Thyroid gland (tissue), 4 donors: Measurements from ENCODE around the gene KIF25. TPM values are rescaled to one million over a fixed set of nuclear protein-coding genes. Genes with fewer than 3 reads are reported as not detected.

Experiments used
- DNase-seq, 2 donors: peaks; one replicate each; pipeline ENCODE4 v3.0.0-alpha.2; 2019
- H3K27ac ChIP-seq, 3 donors: fragments of 200-600 bp; sonication (generic); 1 replicate in 2 of 3; 2 replicates in 1 of 3; pipeline ENCODE4 v1.5.1; 2016 to 2019; ENCODE audit warnings: mild to moderate bottlenecking in 1 of 3, moderate library complexity in 1 of 3
- H3K27me3 ChIP-seq: fragments of 200-600 bp; sonication (generic); one replicate; pipeline ENCODE4 v1.5.1; 2019
- H3K36me3 ChIP-seq, 2 donors: fragments of 200-600 bp; sonication (generic); one replicate each; pipeline ENCODE4 v1.5.1; 2016 to 2019
- H3K4me1 ChIP-seq, 2 donors: fragments of 200-600 bp; sonication (generic); one replicate each; pipeline ENCODE4 v1.5.1; 2017 to 2019
- H3K4me3 ChIP-seq, 3 donors: fragments of 200-600 bp; sonication (generic); replicated peaks in 1 of 3; 1 replicate in 2 of 3; 2 replicates in 1 of 3; pipeline ENCODE4 v1.5.1; 2016; ENCODE audit warnings: mild to moderate bottlenecking in 1 of 3
- H3K9me3 ChIP-seq: fragments of 200-600 bp; sonication (generic); one replicate; pipeline ENCODE4 v1.5.1; 2017
- CTCF ChIP-seq, 6 experiments: fragments of 200-600 bp in 3 of 6; fragments of 450-650 bp in 3 of 6; sonication (generic) in 3 of 6; IDR thresholded peaks; one replicate each; pipeline ENCODE4 v1.5.1; 2016 to 2019; ENCODE audit warnings: antibody characterized with exemption in 6 of 6, mild to moderate bottlenecking in 2 of 6, inconsistent platforms in 1 of 6, moderate library complexity in 1 of 6
- POLR2A ChIP-seq, 2 donors: fragments of 450-650 bp; IDR thresholded peaks; one replicate each; pipeline ENCODE4 v1.6.1; 2017; ENCODE audit warnings: antibody characterized with exemption in 2 of 2, mild to moderate bottlenecking in 2 of 2, moderate library complexity in 1 of 2
- WGBS, 2 donors: methylation state at CpG; one replicate each; pipeline ENCODE4 v1.1.5; 2017; 5-methylcytosine and 5-hydroxymethylcytosine counted together
- intact Hi-C: fragments of 100-400 bp; cut with DNase I; formaldehyde crosslinking; loops from one replicate; pipeline ENCODE4 v1.15.1; 2023
- total RNA-seq, 4 donors: library from RNA; depleted of rRNA; stranded (reverse); fragments of >200 nt; gene quantifications; one replicate each; pipeline ENCODE4 v1.2.3, GENCODE V29; 2016

Gene KIF25
- total RNA-seq, 4 donors from 2014 or later: not detected

DNA sequence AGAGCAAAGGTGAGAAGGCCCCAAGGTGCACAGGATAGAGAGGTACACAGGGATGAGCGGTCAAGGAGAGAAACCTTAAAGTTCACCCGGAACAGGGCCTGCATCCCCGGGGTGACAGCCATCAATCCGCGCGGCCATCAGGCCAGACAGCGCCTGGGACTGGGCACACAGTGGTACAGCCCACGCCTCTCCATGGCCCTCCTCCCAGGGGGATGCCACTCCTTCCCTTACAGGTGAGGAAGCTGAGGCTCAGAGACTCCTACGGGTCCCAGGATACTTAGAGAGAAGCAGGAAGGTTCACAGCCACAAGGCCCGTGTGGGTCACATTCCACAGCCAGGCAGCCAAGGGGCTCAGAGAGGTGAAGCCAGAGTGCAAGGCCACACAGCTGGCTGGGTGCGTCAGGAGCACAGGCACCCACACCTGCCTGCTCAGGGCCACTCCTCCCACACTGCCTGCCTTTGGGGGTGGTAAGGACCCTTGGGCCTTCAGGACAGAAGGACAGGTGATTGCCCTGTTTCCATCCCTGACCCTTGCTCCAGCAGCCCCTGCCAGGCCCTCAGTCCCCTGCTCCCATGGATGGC, 66.8 kb downstream of the KIF25 start:
- intact Hi-C loops: no loop called here
- TF ChIP-seq CTCF (IDR thresholded peaks at IDR 0.05) (no peak), POLR2A (IDR thresholded peaks at IDR 0.05) (no peak)

DNA sequence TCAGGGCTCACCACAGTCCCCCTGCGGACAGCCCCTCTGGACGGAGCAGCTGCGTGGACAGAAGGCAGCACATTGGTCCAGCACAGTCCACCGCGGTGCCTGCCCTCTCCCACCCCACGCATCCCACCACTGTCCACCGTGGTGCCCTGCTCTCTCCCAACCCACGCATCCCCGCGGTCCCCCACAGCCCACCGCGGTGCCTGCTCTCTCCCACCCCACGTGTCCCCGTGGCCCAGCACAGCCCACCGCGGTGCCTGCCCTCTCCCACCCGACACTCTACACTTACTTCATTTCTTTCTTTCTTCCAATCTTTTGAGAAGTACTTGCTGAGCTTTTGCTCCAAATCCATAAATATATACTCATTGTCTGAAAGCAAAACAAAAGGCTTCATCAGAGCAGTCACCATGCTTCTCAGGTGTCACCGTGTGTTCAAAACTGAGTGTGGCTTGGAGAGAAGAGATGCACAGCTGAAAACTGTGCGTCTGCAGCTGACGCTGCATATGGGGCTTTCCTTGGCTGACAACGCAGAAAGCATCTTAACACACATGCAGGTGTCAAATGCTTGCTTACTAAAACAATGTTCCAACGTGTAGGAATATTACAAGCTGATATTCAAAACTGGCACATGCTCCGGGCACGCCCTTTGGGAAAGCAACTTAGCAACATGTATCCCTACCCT, 69.7 kb downstream of the KIF25 start:
- intact Hi-C loops: no loop called here
- no peak for DNase-seq
- WGBS, 2 donors: 89 to 94% methylated on average over 24 of the region's 24 CpGs

More for the DNA sequence above, 66.8 kb downstream of the KIF25 start:
- Histone ChIP-seq H3K4me1 (no peaks in the 10 kb centered on the region), H3K4me3 (no peak overlapping the region), H3K36me3 (no peaks in the 10 kb centered on the region), H3K27ac (no peak overlapping the region), H3K27me3 (no peaks in the 10 kb centered on the region), H3K9me3 (no peaks in the 10 kb centered on the region)
- WGBS, 2 donors: 87 to 91% methylated on average over 5 to 9 of the region's 11 CpGs
- DNase-seq: no peak

DNA sequence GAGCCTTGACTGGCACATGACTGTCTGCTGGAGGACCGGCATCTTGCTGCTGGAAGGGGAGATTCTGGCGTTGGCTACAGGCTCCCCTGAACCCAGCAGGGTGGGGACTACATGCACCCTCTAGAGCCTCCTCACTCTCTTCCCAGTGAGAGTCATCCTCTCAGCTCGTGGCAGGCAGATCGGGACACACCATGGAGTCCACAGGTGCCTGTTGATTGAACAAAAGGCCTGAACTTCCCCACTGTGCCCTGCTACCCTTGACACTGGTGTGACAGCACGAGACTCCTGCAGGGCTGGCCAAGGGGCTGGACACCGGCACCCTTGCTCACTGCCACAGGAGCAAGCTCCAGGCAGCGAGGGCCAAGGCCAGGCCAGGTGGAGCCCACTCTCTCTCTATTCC, 73.3 kb downstream of the KIF25 start:
- intact Hi-C loops: no loop called here
- Histone ChIP-seq H3K4me1 (no peaks in the 10 kb centered on the region), H3K27me3 (no peaks in the 10 kb centered on the region), H3K27ac (no peak overlapping the region), H3K4me3 (no peak overlapping the region), H3K36me3 (no peaks in the 10 kb centered on the region), H3K9me3 (no peaks in the 10 kb centered on the region)
- WGBS, 2 donors: 85 to 87% methylated on average over 5 to 7 of the region's 7 CpGs
- TF ChIP-seq POLR2A (IDR thresholded peaks at IDR 0.05) (no peak), CTCF (IDR thresholded peaks at IDR 0.05) (no peak)
- no peak for DNase-seq

More for the DNA sequence above, 69.7 kb downstream of the KIF25 start:
- Histone ChIP-seq H3K9me3 (no peaks in the 10 kb centered on the region), H3K4me1 (no peaks in the 10 kb centered on the region), H3K27me3 (no peaks in the 10 kb centered on the region), H3K27ac (no peak overlapping the region), H3K4me3 (no peak overlapping the region), H3K36me3 (no peaks in the 10 kb centered on the region)
- TF ChIP-seq POLR2A (IDR thresholded peaks at IDR 0.05): no peak
- no peak for TF ChIP-seq CTCF (IDR thresholded peaks at IDR 0.05)

DNA sequence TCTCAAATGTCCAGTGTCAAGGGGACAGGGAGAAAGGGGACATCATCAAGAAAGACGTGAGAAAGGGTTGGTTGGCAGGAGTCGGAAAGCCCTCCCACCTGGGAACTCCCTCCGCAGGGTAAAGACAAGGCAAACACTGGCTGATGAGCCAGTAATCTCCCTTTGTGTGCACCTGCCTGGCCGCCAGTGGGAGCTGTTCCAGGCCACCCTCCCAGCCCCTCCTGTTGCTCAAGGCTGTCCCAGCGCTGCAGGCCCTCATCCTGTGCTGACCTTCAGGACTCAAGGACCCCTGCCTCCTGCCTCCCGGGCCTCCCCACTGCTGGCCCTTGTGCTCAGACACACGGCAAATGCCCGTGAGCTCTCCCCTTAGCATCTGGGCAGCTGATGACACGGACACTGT, 74.1 kb downstream of the KIF25 start:
- Histone ChIP-seq H3K27ac (no peak overlapping the region), H3K9me3 (no peaks in the 10 kb centered on the region), H3K4me3 (no peak overlapping the region), H3K27me3 (no peaks in the 10 kb centered on the region), H3K4me1 (no peaks in the 10 kb centered on the region), H3K36me3 (no peaks in the 10 kb centered on the region)
- 75 to 79% methylated on average over 8 to 9 of the region's 9 CpGs for WGBS, 2 donors
- DNase-seq: no peak
- TF ChIP-seq CTCF (IDR thresholded peaks at IDR 0.05): no peak
- intact Hi-C loops: no loop called here

DNA sequence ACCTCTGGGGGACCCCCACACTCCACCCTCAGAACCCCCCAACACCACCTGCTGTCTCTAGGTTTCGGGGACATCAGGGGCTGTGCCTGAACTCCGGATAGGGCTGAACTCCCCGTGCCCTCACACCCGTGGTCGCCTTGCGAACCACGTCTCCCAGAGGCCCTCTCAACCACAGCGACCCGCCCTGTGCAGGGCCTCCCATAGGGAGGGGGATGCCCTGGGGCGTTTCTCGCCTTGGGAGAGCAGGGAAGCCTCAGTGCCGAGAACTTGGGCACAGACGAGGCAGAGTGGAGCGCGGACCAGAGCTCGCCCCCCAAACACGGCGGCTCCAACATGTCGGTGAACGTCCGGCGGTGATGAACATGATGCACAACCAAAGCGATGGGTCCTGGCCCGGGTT, 74.8 kb downstream of the KIF25 start:
- Histone ChIP-seq H3K36me3 (no peaks in the 10 kb centered on the region), H3K27ac (no peak overlapping the region), H3K9me3 (no peaks in the 10 kb centered on the region), H3K4me3 (no peak overlapping the region), H3K4me1 (no peaks in the 10 kb centered on the region), H3K27me3 (no peaks in the 10 kb centered on the region)
- intact Hi-C loops: no loop called here
- TF ChIP-seq CTCF (IDR thresholded peaks at IDR 0.05) (no peak), POLR2A (IDR thresholded peaks at IDR 0.05) (no peak)
- WGBS, 2 donors: 89 to 92% methylated on average over 13 to 24 of the region's 24 CpGs
- no peak for DNase-seq
